CD14-positive monocyte (primary cell): ENCODE data around the gene SPACDR. TPM values are rescaled to one million over a fixed set of nuclear protein-coding genes. Genes with fewer than 3 reads are reported as not detected.
"Not testable (repeated sequence)": the region's sequence is repeated elsewhere in the genome, so short reads cannot be mapped to it uniquely, and the experiment has no call there.

Experiments used
- DNase-seq, 3 donors: peaks; one replicate each; pipeline ENCODE4 v3.0.0-alpha.2; 2011 to 2022
- H2AFZ ChIP-seq: 2 replicates; pipeline ENCODE4 v1.6.0; 2012; ENCODE audit warnings: mild to moderate bottlenecking, low read depth, low read length, inconsistent platforms; ENCODE audit not compliant: insufficient read depth, poor library complexity, severe bottlenecking
- H3K27ac ChIP-seq, 2 donors: 1 replicate in 1 of 2; 2 replicates in 1 of 2; pipeline ENCODE4 v1.5.1; 2012 to 2013; ENCODE audit warnings: low read length in 2 of 2, control low read depth in 1 of 2, inconsistent platforms in 1 of 2, low read depth in 1 of 2, mild to moderate bottlenecking in 1 of 2
- H3K27me3 ChIP-seq, 2 donors: one replicate each; pipeline versions ENCODE4 v1.6.0 to v1.6.1; 2011 to 2013; ENCODE audit warnings: low read length in 2 of 2; ENCODE audit not compliant: control insufficient read depth in 2 of 2, insufficient read depth in 2 of 2
- H3K36me3 ChIP-seq, 2 donors: replicated peaks in 1 of 2; 1 replicate in 1 of 2; 2 replicates in 1 of 2; pipeline versions ENCODE4 v1.5.1 to v1.6.1; 2012 to 2013; ENCODE audit warnings: low read length in 2 of 2, control low read depth in 1 of 2, inconsistent platforms in 1 of 2, mild to moderate bottlenecking in 1 of 2; ENCODE audit not compliant: insufficient read depth in 2 of 2, control insufficient read depth in 1 of 2
- H3K4me1 ChIP-seq, 2 donors: 1 replicate in 1 of 2; 2 replicates in 1 of 2; pipeline versions ENCODE4 v1.5.1 to v1.6.1; 2012 to 2013; ENCODE audit warnings: low read length in 2 of 2, control low read depth in 1 of 2, inconsistent platforms in 1 of 2, mild to moderate bottlenecking in 1 of 2, moderate library complexity in 1 of 2; ENCODE audit not compliant: insufficient read depth in 2 of 2, control insufficient read depth in 1 of 2
- H3K4me2 ChIP-seq: replicated peaks from 2 replicates; pipeline ENCODE3; 2012; ENCODE audit warnings: low read length, moderate library complexity, mild to moderate bottlenecking; ENCODE audit not compliant: poor library complexity, severe bottlenecking; ENCODE audit errors: extremely low read depth
- H3K4me3 ChIP-seq, 3 experiments: fragments of 200-600 bp in 1 of 3; sonication (generic) in 1 of 3; replicated peaks in 1 of 3; 1 replicate in 2 of 3; 2 replicates in 1 of 3; pipeline ENCODE4 v1.5.1; 2011 to 2013; ENCODE audit warnings: low read length in 3 of 3, mild to moderate bottlenecking in 3 of 3, control low read depth in 2 of 3, low read depth in 2 of 3, inconsistent platforms in 1 of 3, moderate library complexity in 1 of 3
- H3K79me2 ChIP-seq: 2 replicates; pipeline ENCODE4 v1.6.0; 2012; ENCODE audit warnings: mild to moderate bottlenecking, control low read depth, inconsistent platforms, low read length, moderate library complexity; ENCODE audit not compliant: insufficient read depth
- H3K9ac ChIP-seq: 2 replicates; pipeline ENCODE4 v1.6.0; 2017; ENCODE audit warnings: low read length, mild to moderate bottlenecking; ENCODE audit not compliant: insufficient read depth, poor library complexity, severe bottlenecking
- H3K9me3 ChIP-seq, 2 donors: replicated peaks in 1 of 2; 1 replicate in 1 of 2; 2 replicates in 1 of 2; pipeline versions ENCODE4 v1.5.1 to v1.6.1; 2012 to 2013; ENCODE audit warnings: low read length in 2 of 2, control low read depth in 1 of 2; ENCODE audit not compliant: control insufficient read depth in 1 of 2, insufficient read depth in 1 of 2
- H4K20me1 ChIP-seq: 2 replicates; pipeline ENCODE4 v1.6.0; 2012; ENCODE audit warnings: mild to moderate bottlenecking, low read length, control low read depth, moderate library complexity; ENCODE audit not compliant: insufficient read depth
- H3K27ac Mint-ChIP-seq, 7 donors: one replicate each; pipeline ENCODE4 v1.8.0; 2020; ENCODE audit warnings: mild to moderate bottlenecking in 7 of 7, mixed read lengths in 7 of 7, moderate library complexity in 6 of 7, inconsistent platforms in 2 of 7
- H3K27me3 Mint-ChIP-seq, 3 donors: one replicate each; pipeline ENCODE4 v1.8.0; 2021 to 2022; ENCODE audit warnings: low read depth in 3 of 3, mild to moderate bottlenecking in 3 of 3, mixed read lengths in 3 of 3, moderate library complexity in 3 of 3, inconsistent platforms in 1 of 3
- H3K36me3 Mint-ChIP-seq, 2 donors: one replicate each; pipeline ENCODE4 v1.8.0; 2020; ENCODE audit warnings: mixed read lengths in 2 of 2, inconsistent platforms in 1 of 2, mild to moderate bottlenecking in 1 of 2
- H3K4me1 Mint-ChIP-seq: one replicate; pipeline ENCODE4 v1.8.0; 2020; ENCODE audit warnings: mild to moderate bottlenecking, mixed read lengths
- H3K4me3 Mint-ChIP-seq, 2 donors: one replicate each; pipeline ENCODE4 v1.8.0; 2020; ENCODE audit warnings: mild to moderate bottlenecking in 2 of 2, mixed read lengths in 2 of 2, moderate library complexity in 1 of 2
- H3K9me3 Mint-ChIP-seq, 7 donors: one replicate each; pipeline ENCODE4 v1.8.0; 2020 to 2022; ENCODE audit warnings: mixed read lengths in 7 of 7, mild to moderate bottlenecking in 6 of 7, moderate library complexity in 6 of 7, inconsistent platforms in 2 of 7
- WGBS: methylation state at CpG from one replicate; pipeline ENCODE4 v1.1.5; 2013; ENCODE audit warnings: missing lambda C conversion rate; ENCODE audit not compliant: insufficient coverage; 5-methylcytosine and 5-hydroxymethylcytosine counted together
- intact Hi-C, 2 donors: fragments of 100-400 bp; cut with micrococcal nuclease; formaldehyde crosslinking; loops; one replicate each; pipeline versions ENCODE4 v1.15.0 to v1.15.1; 2023
- polyA plus RNA-seq, 3 donors: library from polyadenylated mRNA; depleted of rRNA in 1 of 3; unstranded in 2 of 3; stranded (reverse) in 1 of 3; fragments of 300-500 nt in 2 of 3; fragments of >200 nt in 1 of 3; fragmentation: Illumina TruSeq in 2 of 3; gene quantifications; 1 replicate in 2 of 3; 2 replicates in 1 of 3; pipeline ENCODE4 v1.2.3, GENCODE V29; 2012 to 2021
- TF ChIP-seq, protein P1 (sequence below): fragments of 200-600 bp; IDR thresholded peaks from one replicate; pipeline ENCODE4 v1.8.0; 2022; ENCODE audit warnings: antibody characterized with exemption, mild to moderate bottlenecking

SPACDR gene
- polyA plus RNA-seq, 3 donors: 0.40 to 2.5 TPM; not detected in 1

DNA sequence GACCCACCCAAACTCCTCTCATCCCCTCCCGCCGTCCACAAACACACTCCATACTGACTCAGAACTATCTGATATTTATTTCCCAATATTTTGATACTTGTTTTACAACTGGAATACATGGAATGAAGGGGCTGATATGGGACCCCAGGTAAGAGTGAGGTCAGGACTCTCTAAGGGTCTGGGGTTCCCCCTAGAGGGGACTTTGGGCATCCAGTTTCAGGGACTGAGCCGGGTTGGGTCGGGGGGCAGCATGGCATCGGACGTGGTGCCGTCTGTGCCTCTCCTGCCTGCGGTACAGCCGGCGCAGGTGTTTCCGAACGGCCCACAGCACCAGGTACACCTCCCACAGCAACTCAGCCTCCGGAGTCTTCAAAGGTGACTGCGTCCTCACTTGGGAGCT, 7.5 kb downstream of the SPACDR start:
- Histone ChIP-seq H3K4me2 (no peak overlapping the region), H3K9me3 (no peaks in the 10 kb centered on the region), H3K27me3 (no peaks in the 10 kb centered on the region), H3K9ac (no peak overlapping the region), H3K36me3 (peaks cover 7 to 31% of the 10 kb centered on the region in 2 donors), H3K27ac (no peak overlapping the region), H4K20me1 (no peaks in the 10 kb centered on the region), H3K79me2 (no peaks in the 10 kb centered on the region), H2AFZ (no peak overlapping the region), H3K4me3 (no peak overlapping the region), H3K4me1 (no peaks in the 10 kb centered on the region)
- Mint-ChIP-seq H3K27me3 (peaks cover 1 to 8% (median 6%) of the 10 kb centered on the region in 3 donors), H3K4me1 (peaks cover 8% of the 10 kb centered on the region), H3K27ac (no peak overlapping the region), H3K4me3 (no peak overlapping the region), H3K36me3 (peaks cover 26 to 41% of the 10 kb centered on the region in 2 donors), H3K9me3 (no peaks in the 10 kb centered on the region)
- 100% methylated on average over 2 of the region's 14 CpGs for WGBS
- TF ChIP-seq, protein P1, sequence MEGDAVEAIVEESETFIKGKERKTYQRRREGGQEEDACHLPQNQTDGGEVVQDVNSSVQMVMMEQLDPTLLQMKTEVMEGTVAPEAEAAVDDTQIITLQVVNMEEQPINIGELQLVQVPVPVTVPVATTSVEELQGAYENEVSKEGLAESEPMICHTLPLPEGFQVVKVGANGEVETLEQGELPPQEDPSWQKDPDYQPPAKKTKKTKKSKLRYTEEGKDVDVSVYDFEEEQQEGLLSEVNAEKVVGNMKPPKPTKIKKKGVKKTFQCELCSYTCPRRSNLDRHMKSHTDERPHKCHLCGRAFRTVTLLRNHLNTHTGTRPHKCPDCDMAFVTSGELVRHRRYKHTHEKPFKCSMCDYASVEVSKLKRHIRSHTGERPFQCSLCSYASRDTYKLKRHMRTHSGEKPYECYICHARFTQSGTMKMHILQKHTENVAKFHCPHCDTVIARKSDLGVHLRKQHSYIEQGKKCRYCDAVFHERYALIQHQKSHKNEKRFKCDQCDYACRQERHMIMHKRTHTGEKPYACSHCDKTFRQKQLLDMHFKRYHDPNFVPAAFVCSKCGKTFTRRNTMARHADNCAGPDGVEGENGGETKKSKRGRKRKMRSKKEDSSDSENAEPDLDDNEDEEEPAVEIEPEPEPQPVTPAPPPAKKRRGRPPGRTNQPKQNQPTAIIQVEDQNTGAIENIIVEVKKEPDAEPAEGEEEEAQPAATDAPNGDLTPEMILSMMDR: no peak
- intact Hi-C loops: no loop called here
- DNase-seq: no peak

DNA sequence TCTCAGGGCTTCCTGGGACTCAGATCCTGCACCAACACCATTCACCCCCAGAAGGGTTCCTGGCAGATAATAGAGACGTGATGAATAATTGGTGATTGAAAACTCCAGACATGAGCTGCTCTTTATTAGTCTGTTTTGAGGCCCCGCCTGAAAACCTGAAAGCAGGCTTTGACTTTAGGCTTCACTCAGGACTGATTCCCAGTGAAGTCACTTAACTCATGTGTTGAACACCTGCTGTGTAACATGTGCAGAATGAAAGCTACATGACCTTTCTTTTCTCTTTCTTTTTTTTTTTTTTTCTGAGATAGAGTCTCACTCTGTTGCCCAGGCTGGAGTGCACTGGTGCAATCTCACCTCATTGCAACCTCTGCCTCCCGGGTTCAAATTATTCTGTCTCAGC, 8.9 kb downstream of the SPACDR start:
- no peaks in the 10 kb centered on the region for H3K9me3 ChIP-seq
- Mint-ChIP-seq H3K36me3 (peaks cover 13 to 27% of the 10 kb centered on the region in 2 donors), H3K4me3 (no peak overlapping the region), H3K27ac (no peak overlapping the region), H3K27me3 (peaks cover 0 to 8% (median 6%) of the 10 kb centered on the region in 3 donors), H3K4me1 (peaks cover 16% of the 10 kb centered on the region), H3K9me3 (no peaks in the 10 kb centered on the region)
- no peaks in the 10 kb centered on the region for H3K27me3 ChIP-seq
- no peak overlapping the region for H2AFZ ChIP-seq
- DNase-seq: no peak
- no peak overlapping the region for H3K4me3 ChIP-seq
- no peak overlapping the region for H3K4me2 ChIP-seq
- TF ChIP-seq, protein P1: no peak
- no peaks in the 10 kb centered on the region for H3K79me2 ChIP-seq
- no peak overlapping the region for H3K27ac ChIP-seq
- peaks cover 7% of the 10 kb centered on the region in 2 donors for H3K4me1 ChIP-seq
- no peaks in the 10 kb centered on the region for H4K20me1 ChIP-seq
- H3K9ac ChIP-seq: no peak overlapping the region
- H3K36me3 ChIP-seq: peaks cover 3 to 20% of the 10 kb centered on the region in 2 donors
- 80% methylated on average over 1 of the region's 3 CpGs for WGBS
- intact Hi-C loops: no loop called here

DNA sequence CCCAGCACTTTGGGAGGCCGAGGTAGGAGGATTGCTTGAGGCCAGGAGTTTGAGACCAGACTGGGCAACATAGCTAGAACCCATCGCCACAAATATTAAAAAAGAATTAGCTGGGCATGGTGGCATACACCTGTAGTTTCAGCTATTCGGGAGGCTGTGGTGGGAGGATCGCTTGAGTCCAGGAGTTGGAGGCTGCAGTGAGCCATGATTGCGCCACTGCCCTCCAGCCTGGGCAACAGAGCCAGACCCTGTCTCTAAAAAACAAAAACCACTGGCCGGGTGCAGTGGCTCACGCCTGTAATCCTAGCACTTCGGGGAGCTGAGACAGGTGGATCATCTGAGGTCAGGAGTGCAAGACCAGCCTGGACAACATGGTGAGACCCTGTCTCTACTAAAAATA, 10.2 kb downstream of the SPACDR start:
- H3K9ac ChIP-seq, H4K20me1 ChIP-seq, intact Hi-C loops, H3K79me2 ChIP-seq, H3K27me3 Mint-ChIP-seq, H3K4me2 ChIP-seq, H3K27me3 ChIP-seq, H3K9me3 Mint-ChIP-seq, H2AFZ ChIP-seq, H3K4me3 Mint-ChIP-seq, DNase-seq, H3K9me3 ChIP-seq, H3K27ac Mint-ChIP-seq, H3K4me3 ChIP-seq, H3K27ac ChIP-seq: not testable (repeated sequence)
- Mint-ChIP-seq H3K36me3 (peaks cover 8 to 15% of the 10 kb centered on the region in 2 donors), H3K4me1 (peaks cover 20% of the 10 kb centered on the region)
- Histone ChIP-seq H3K4me1 (peaks cover 10% of the 10 kb centered on the region in 2 donors), H3K36me3 (peaks cover 3 to 12% of the 10 kb centered on the region in 2 donors)
- WGBS: 98% methylated on average over 8 of the region's 8 CpGs
